C4-2B (cell line): ENCODE results near the gene SYMPK.

Experiments
- ZFX ChIP-seq: fragments of 450-650 bp; IDR thresholded peaks from 2 replicates; pipeline ENCODE4 v1.6.1; 2017
- TF ChIP-seq, protein P1 (sequence below): fragments of 450-650 bp; conservative IDR thresholded peaks from 2 replicates; pipeline ENCODE4 v1.5.1; 2017; ENCODE audit warnings: mild to moderate bottlenecking

DNA sequence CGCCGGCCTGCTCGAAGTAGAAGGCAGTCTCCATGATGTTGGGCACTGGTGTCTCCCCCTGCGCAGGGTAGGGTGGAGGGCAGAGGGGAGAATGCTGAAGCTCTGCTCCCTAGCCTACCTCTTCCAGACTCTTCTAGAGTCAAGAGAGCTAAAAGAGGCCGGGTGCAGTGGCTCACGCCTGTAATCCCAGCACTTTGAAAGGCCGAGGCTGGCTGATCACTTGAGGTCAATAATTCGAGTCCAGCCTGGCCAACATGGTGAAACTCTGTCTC is 58.1 kb downstream of the SYMPK start:
- TF ChIP-seq, protein P1, sequence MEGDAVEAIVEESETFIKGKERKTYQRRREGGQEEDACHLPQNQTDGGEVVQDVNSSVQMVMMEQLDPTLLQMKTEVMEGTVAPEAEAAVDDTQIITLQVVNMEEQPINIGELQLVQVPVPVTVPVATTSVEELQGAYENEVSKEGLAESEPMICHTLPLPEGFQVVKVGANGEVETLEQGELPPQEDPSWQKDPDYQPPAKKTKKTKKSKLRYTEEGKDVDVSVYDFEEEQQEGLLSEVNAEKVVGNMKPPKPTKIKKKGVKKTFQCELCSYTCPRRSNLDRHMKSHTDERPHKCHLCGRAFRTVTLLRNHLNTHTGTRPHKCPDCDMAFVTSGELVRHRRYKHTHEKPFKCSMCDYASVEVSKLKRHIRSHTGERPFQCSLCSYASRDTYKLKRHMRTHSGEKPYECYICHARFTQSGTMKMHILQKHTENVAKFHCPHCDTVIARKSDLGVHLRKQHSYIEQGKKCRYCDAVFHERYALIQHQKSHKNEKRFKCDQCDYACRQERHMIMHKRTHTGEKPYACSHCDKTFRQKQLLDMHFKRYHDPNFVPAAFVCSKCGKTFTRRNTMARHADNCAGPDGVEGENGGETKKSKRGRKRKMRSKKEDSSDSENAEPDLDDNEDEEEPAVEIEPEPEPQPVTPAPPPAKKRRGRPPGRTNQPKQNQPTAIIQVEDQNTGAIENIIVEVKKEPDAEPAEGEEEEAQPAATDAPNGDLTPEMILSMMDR = no peak
- TF ChIP-seq ZFX = no peak
